Activated naive CD4-positive, alpha-beta T cell treated with anti-CD3 and anti-CD28 coated beads, Interleukin-2, amount 50 U/mL, for 72 hours (primary cell): ENCODE measurements around the gene SCN3A. TPM values are rescaled to one million over a fixed set of nuclear protein-coding genes. Genes with fewer than 3 reads are reported as not detected.

Experiments used
- ATAC-seq, 2 donors: fragments of 150-1000 bp; cut with Tn5 transposase; 2 replicates each; pipeline ENCODE4 v1.10.0; 2021; ENCODE audit warnings: mild to moderate bottlenecking in 2 of 2, moderate library complexity in 2 of 2
- DNase-seq, 2 donors: peaks; one replicate each; pipeline ENCODE4 v3.0.0; 2021 to 2022; ENCODE audit warnings: low spot score in 2 of 2
- H3K27ac Mint-ChIP-seq, 2 donors: one replicate each; pipeline ENCODE4 v1.8.0; 2022; ENCODE audit warnings: mild to moderate bottlenecking in 2 of 2, mixed read lengths in 2 of 2
- H3K36me3 Mint-ChIP-seq, 2 donors: one replicate each; pipeline ENCODE4 v1.8.0; 2022; ENCODE audit warnings: mixed read lengths in 2 of 2
- H3K9me3 Mint-ChIP-seq, 2 donors: one replicate each; pipeline ENCODE4 v1.8.0; 2022; ENCODE audit warnings: mixed read lengths in 2 of 2
- total RNA-seq, 2 donors: library from RNA; stranded (reverse); gene quantifications; one replicate each; pipeline ENCODE4 v1.2.3, GENCODE V29; 2022

The SCN3A gene
- total RNA-seq, 2 donors from 2014 or later, result 0.25 to 0.43 TPM

- ATAC-seq (peak; percentile 69 to 79), DNase-seq (no peak)
- H3K36me3 Mint-ChIP-seq, result no peaks in the 10 kb centered on the region
- no peak overlapping the region for H3K27ac Mint-ChIP-seq
- H3K9me3 Mint-ChIP-seq, result no peaks in the 10 kb centered on the region
These were observed 148.6 kb downstream of the SCN3A start for GRCh38 chr2:165055082-165055851.

DNA sequence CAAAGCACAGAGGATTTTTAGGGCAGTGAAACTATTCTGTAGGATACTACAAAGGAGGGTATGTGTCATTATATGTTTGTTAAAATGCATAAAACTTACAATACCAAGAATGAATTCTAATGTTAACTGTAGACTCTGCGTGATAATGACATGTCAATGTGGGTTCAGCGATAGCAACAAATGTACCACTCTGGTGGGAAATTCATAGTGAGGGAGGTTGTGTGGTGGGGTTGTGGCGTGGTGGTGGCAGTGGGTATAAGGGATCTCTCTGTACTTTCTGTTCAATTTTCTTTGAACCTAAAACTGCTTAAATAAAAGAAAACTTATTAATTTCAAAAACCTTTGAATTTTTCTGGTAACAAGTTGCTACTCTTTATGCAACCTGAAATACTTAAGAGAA is 149.2 kb downstream of the SCN3A start:
- Mint-ChIP-seq H3K36me3 (no peaks in the 10 kb centered on the region), H3K27ac (no peak overlapping the region), H3K9me3 (no peaks in the 10 kb centered on the region)
- DNase-seq (no peak), ATAC-seq (peak; percentile 33 to 40)

GRCh38 chr2:165044505-165045303 is 159.1 kb downstream of the SCN3A start:
- Mint-ChIP-seq H3K27ac (no peak overlapping the region), H3K36me3 (peaks cover 0 to 15% of the 10 kb centered on the region in 2 donors), H3K9me3 (peaks cover 6 to 18% of the 10 kb centered on the region in 2 donors)
- no peak for DNase-seq
- ATAC-seq, result no peak

Other genes with a start within 250 kb of the SCN3A start
- not detected for gene SLC38A11, start 248.5 kb downstream of the SCN3A start, total RNA-seq
- gene SCN2A, start 35.4 kb upstream of the SCN3A start, total RNA-seq, result under 1 TPM; 0.11 to 0.21 TPM